GM19467 (cell line): ENCODE results near the gene CAMP.
A peak's percentile ranks its signal among the peaks of the same experiment; 100 is the strongest.
"Not testable (repeated sequence)": the region's sequence is repeated elsewhere in the genome, so short reads cannot be mapped to it uniquely, and the experiment has no call there.

Source experiments
- ATAC-seq: cut with Tn5 transposase; IDR thresholded peaks from one replicate; pipeline ENCODE4 v1.9.1; 2021; ENCODE audit warnings: mild to moderate bottlenecking, moderate library complexity; ENCODE audit not compliant: unreplicated experiment

The CAMP gene

GRCh38 chr3:48222616-48223513, at the start of gene CAMP:
Gene CAMP, plus strand, starts transcription at chr3:48223495. Its CDS starts 17 bp downstream, at chr3:48223512.
- ATAC-seq, result no peak

DNA sequence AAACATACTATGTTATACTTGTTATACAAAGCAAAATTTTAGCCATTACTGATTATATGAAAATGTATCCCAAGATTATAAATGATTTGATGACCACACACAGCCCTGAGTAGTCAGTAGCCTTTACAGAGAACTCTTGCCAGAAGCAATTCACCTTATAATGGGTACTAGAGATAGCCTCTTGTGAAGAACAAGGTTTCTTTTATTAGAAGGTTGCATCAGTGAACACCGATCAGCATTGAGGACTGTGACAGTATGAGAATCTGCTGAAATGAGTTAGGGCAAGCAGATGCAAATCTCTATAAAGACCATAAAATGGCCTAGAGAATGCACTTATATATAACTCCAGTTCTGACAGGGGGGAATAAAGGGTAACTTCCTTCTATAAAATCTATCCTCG, 45.2 kb upstream of the CAMP start:
- ATAC-seq, result no peak

DNA sequence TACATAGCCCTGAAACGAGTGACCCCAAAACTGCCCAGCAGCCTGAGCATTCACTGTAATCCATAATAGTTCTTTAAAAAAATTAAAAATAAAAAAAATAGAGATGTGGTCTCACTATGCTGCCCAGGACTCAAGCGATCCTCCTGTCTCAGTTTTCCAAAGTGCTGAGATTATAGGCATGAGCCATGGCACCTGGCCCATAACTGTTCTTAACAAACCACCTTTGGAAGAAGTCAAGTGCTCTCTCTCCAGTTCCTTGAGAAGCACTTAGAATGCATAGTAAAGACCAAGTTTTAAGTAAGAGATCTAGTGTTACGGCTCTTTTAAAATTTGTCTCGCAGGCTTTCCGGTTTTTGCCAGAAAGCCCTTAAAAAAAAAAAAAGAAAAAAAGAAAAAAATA, 43.3 kb upstream of the CAMP start:
- no peak for ATAC-seq

GRCh38 chr3:48180531-48181253, 42.6 kb upstream of the CAMP start:
- ATAC-seq, result no peak

DNA sequence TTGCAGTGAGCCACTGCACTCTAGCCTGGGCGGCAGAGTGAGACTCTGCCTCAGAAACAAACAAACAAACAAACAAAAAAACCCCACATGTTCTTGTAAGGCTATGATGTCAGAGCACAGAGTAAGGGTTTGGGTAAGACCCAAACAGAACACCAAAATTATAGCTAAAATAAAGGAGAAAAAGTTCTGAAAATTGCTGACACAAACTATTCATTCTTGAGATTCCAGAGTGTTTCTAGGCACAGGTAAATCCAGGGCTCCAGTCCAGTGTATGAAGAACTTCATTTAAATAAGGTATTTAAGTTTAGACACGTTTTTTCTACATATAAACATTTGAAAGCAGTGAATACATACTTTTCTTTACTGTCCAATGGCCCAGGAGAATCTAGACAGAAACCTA, 39.0 kb upstream of the CAMP start:
- no peak for ATAC-seq

DNA sequence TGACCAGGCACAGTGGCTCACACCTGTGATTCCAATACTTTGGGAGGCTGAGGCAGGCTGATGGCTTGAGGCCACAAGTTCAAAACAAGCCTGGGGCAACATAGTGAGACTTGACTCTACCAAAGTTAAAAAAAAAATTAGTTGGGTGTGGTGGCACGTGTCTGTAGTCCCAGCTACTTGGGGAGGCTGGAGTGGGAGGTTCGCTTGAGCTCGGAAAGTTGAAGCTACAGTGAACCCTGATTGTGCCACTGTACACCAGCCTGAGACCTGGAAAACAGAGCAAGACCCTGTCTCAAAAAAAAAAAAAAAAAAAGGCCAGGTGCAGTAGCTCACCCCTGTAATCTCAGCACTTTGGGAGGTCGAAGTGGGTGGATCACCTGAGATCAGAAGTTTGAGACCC, 38.2 kb upstream of the CAMP start:
- no peak for ATAC-seq

- ATAC-seq, result no peak
These were observed 36.5 kb upstream of the CAMP start for GRCh38 chr3:48186631-48187300.

- ATAC-seq, result no peak
These were observed 36.1 kb upstream of the CAMP start for GRCh38 chr3:48187301-48187578.

DNA sequence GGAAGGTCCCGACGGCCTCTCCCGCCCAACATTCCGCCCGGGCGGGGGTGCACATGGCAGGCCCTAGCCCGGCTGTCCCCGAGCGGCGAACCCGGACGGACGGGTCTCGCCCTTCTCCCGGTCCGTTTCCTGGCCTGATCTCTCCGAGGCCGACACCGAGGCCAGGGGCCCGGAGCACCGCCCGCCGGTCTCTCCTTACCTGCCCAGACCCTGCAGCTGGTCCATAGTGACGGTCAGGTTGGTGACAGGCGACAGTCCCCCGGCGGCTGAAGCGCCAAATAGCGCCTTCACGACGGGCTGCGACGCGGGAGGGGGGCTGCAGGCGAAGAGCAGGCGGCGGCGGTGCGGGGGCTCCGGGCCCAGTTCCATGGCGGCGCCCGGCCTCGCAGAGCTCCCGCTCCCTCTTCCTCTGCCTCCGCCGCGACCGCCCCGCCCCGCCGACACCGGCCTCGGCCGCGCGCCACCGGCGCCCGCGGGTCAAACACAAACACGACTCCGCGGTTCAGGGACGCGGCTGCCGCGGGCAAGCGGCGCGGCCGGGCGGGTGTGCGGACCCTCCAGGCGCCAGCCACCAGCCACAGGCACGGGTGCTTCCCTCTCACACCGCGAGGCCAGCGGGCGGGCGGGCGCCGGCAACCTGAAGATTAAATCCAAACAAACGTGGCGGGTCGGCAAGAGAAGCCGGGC, 35.6 kb upstream of the CAMP start:
- ATAC-seq, result peak; percentile 19

DNA sequence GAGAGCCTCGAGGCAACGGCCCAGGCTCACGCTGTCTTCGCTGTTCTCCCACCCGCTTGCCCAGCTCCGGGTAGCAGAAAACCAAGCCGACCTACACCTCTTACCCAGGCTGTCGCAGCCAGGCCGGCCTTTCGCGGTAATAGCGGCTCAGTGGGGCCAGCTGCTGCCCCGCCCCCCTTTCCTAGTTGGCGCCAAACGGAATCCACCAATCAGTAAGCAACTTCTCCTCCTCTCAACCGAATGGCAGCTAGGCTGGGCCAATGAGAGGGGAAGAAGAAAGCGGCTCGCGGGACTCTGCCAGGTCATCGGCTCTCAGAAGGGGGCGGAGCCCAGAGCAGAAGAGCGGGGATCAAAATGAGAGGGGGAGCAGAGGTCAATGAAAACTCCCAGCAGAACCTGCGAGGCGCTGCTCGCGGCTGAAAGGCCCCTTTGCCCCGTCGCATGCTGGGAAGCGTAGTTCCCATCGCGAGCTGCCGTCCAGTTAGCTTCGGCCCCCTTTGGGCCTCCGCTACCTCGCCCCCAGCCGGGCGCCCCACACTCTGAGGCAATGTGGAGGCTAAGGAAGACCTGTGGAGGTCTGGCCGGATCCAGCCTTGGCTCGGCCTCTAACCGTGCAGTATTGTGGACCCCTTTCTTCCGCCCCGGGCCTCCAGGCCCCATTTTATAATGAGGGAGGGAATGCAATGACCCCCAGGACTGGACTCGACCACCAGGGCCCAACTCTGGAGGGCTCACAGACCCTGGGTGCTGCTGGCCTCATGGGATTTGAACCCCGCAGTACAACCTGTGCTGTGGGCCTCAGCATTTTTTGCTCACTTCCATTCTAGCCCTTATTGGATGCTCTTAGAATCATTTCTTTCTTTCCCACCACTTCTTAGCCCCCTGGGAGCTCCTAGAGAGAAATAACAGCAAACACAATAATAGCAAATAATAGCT, 34.8 kb upstream of the CAMP start, which contains the start of gene CDC25A:
Gene CDC25A (minus strand): TSS at position 152 of the 936 bp plus-strand sequence. CDS start 470 bp downstream, outside the sequence.
- peak; percentile 93 for ATAC-seq

DNA sequence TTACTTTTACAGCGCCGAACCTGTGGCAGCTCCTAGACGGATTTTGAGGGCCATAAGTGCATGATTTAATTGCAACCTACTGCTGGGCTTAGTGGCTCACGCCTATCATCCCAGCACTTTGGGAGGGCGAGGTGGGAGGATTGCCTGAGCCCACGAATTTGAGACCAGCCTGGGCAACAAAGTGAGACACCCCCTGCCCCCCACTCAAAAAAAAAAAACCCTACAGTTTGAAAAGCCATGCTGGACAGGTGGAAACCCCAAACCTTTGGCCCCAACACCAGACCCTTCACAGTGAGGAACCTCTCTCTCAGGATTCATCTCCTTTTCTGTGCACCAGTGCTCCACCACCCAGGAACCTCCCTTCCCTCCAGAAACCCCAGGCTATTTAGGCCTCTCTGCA, 34.0 kb upstream of the CAMP start:
- no peak for ATAC-seq

DNA sequence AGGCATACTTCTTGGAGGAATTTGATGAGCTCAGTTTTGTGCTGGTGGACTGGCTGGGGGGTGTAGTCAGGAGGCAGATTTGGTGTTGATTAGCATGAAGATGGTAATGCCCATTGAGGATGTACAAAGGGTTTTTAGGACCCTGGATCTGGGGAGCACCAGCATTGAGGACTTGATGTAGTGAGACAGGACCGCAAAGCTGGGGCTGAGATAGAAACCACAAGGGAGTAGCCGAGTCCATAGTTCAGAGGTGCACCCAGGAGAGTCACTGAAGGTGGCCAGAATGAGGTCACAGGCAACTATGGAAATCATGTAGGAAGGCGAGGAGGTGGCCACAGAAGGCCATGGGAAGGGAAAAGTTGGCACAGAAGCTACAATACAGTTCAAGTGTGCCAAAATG, 32.4 kb upstream of the CAMP start:
- ATAC-seq, result no peak

DNA sequence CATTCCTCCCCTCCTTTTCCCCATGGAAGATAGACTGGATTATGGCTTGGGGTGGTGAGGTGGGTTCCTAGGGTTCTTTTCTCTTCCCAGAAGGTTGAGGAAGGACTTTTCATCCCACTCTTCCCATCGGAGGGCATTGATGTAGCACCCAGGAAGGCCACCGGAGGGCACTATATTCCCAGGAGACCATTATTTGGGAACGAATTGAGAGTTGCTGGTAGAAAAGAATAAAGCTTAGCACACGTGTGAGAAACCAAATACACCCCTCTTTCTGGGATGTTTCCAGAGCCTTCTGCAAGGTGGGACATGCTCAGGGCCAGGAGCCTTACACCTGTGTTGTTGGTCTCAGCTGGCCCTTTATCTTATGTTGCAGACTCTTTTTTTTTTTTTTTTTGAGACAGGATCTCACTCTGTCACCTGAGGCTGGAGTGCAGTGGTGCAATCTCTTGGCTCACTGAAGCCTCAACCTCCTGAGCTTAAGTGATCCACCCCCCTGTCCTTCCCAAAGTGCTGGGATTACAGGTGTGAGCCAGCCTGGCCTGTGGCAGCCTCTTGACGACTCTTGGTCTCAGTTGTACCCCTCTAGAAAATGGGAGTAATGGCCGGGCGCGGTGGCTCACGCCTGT, 28.7 kb upstream of the CAMP start:
- ATAC-seq, result no peak

GRCh38 chr3:48196611-48197010, 26.7 kb upstream of the CAMP start:
- ATAC-seq, result no peak

DNA sequence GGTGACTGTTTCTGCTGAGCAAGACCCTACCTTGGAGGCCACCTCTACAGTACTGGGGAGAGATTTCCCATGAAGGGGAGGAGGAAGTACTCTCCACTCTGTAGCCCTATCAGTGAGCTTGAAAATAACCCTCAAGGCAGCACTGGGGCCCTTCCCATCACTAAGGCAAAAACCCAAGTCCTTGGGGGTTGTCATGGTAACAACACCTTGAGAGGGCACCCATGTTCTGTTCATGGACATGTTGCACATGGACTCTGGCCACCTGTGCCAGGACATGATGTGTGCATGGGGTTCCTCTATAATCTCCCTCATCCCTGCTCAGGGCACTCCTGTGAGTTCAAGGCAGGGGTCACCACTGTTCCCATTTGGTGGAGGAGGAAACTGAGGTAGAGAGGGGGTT, 24.2 kb upstream of the CAMP start:
- no peak for ATAC-seq

DNA sequence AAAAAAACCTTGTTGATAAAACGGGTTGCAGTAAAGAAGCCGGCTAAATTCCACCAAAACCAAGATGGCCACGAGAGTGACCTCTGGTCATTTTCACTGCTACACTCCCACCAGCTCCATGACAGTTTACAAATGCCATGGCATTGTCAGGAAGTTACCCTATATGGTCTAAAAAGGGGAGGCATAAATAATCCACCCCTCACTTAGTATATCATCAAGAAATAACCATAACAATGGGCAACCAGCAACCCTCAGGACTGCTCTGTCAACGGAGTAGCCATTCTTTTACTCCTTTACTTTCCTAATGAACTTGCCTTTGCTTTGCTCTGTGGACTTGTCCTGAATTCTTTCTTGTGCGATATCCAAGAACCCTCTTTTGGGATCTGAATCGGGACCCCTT, 20.7 kb upstream of the CAMP start:
- ATAC-seq, result no peak

GRCh38 chr3:48208076-48208475, 15.2 kb upstream of the CAMP start:
- ATAC-seq, result no peak

DNA sequence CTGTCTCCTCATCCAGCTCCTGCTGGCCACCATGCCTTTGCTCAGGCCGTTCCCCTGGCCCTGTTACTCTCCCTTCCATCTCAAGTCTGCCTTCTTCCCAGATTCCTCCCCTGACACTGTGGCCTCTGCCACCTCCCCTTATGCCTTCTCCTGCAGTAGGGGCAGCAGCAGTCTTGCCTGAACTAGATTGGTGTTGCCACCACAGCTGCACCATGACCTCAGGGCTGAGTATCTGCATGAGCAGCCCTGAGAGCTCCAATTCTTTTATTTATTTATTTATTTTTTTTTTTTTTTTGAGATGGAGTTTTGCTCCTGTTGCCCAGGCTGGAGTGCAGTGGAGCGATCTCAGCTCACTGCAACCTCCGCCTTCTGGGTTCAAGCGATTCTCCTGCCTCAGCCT, 13.8 kb upstream of the CAMP start:
- no peak for ATAC-seq

GRCh38 chr3:48210534-48210933, 12.8 kb upstream of the CAMP start:
- ATAC-seq, result not testable (repeated sequence)

GRCh38 chr3:48211776-48212175, 11.5 kb upstream of the CAMP start:
- ATAC-seq, result not testable (repeated sequence)
